H4 (cell line): ENCODE results near the gene SEMA3C. TPM values are rescaled to one million over a fixed set of nuclear protein-coding genes. Genes with fewer than 3 reads are reported as not detected.
A peak's percentile ranks its signal among the peaks of the same experiment; 100 is the strongest.

ENCODE experiments used
- DNase-seq: peaks from one replicate; pipeline ENCODE4 v3.0.0-alpha.2; 2015; ENCODE audit warnings: low spot score
- total RNA-seq: library from RNA; depleted of rRNA; stranded (reverse); fragments of >200 nt; shearing (Covaris generic); gene quantifications from 2 replicates; pipeline ENCODE4 v1.2.3, GENCODE V29; 2014

The SEMA3C gene
- total RNA-seq, 1 experiment from 2014 or later: 150 TPM

- no peak for DNase-seq
These were observed 29.3 kb downstream of the SEMA3C start for GRCh38 chr7:80889525-80889924.

GRCh38 chr7:80885757-80886156, 33.1 kb downstream of the SEMA3C start:
- no peak for DNase-seq

- peak; percentile 66 for DNase-seq
These were observed 34.2 kb downstream of the SEMA3C start for GRCh38 chr7:80884511-80885195.

GRCh38 chr7:80883154-80884025, 35.5 kb downstream of the SEMA3C start:
- DNase-seq: peak; percentile 97

GRCh38 chr7:80882213-80882801, 36.5 kb downstream of the SEMA3C start:
- no peak for DNase-seq

GRCh38 chr7:80881351-80881900, 37.4 kb downstream of the SEMA3C start:
- no peak for DNase-seq

- no peak for DNase-seq
These were observed 39.0 kb downstream of the SEMA3C start for GRCh38 chr7:80879849-80880248.

GRCh38 chr7:80876894-80877414, 41.9 kb downstream of the SEMA3C start:
- DNase-seq: peak; percentile 59

- no peak for DNase-seq
These were observed 43.2 kb downstream of the SEMA3C start for GRCh38 chr7:80875537-80876120.

GRCh38 chr7:80873140-80873539, 45.7 kb downstream of the SEMA3C start:
- no peak for DNase-seq

- no peak for DNase-seq
These were observed 47.6 kb downstream of the SEMA3C start for GRCh38 chr7:80871228-80871627.

- DNase-seq: no peak
These were observed 48.0 kb downstream of the SEMA3C start for GRCh38 chr7:80870813-80871212.

- no peak for DNase-seq
These were observed 48.8 kb downstream of the SEMA3C start for GRCh38 chr7:80869821-80870751.

- no peak for DNase-seq
These were observed 49.6 kb downstream of the SEMA3C start for GRCh38 chr7:80869106-80869784.

GRCh38 chr7:80868566-80868965, 50.3 kb downstream of the SEMA3C start:
- DNase-seq: no peak

GRCh38 chr7:80860554-80860953, 58.3 kb downstream of the SEMA3C start:
- DNase-seq: no peak

- DNase-seq: peak; percentile 70
These were observed 59.4 kb downstream of the SEMA3C start for GRCh38 chr7:80859272-80859970.

GRCh38 chr7:80858141-80858903, 60.5 kb downstream of the SEMA3C start:
- DNase-seq: peak; percentile 32

GRCh38 chr7:80856769-80857168, 62.1 kb downstream of the SEMA3C start:
- DNase-seq: no peak
